Jurkat, Clone E6-1 (cell line): ENCODE results near the gene BMI1.

Source experiments
- DNase-seq: peaks from one replicate; pipeline ENCODE4 v3.0.0-alpha.2; 2011; ENCODE audit warnings: low read depth, low spot score
- H3K4me3 ChIP-seq: 2 replicates; pipeline ENCODE4 v1.5.1; 2011; ENCODE audit warnings: mild to moderate bottlenecking, low read length, control low read depth, moderate library complexity

Gene BMI1

GRCh38 chr10:22334414-22335172, 13.7 kb downstream of the BMI1 start:
- DNase-seq, result no peak
- H3K4me3 ChIP-seq, result no peak overlapping the region

GRCh38 chr10:22335173-22335933, 14.5 kb downstream of the BMI1 start:
- no peak overlapping the region for H3K4me3 ChIP-seq
- no peak for DNase-seq

GRCh38 chr10:22338185-22338900, 17.4 kb downstream of the BMI1 start:
- H3K4me3 ChIP-seq, result no peak overlapping the region
- DNase-seq, result no peak

GRCh38 chr10:22338931-22339330, 18.0 kb downstream of the BMI1 start:
- no peak overlapping the region for H3K4me3 ChIP-seq

GRCh38 chr10:22339761-22340328, 18.9 kb downstream of the BMI1 start:
- no peak for DNase-seq
- peak overlapping the region; percentile 73 for H3K4me3 ChIP-seq

More at GRCh38 chr10:22338931-22339330, 18.0 kb downstream of the BMI1 start:
- no peak for DNase-seq

- H3K4me3 ChIP-seq, result peak overlapping the region; percentile 73
- peak; percentile 90 for DNase-seq
Observed at GRCh38 chr10:22340329-22341189, 19.7 kb downstream of the BMI1 start.

GRCh38 chr10:22341190-22341925, 20.5 kb downstream of the BMI1 start:
- DNase-seq, result no peak
- H3K4me3 ChIP-seq, result peak overlapping the region; percentile 73

GRCh38 chr10:22341926-22342196, 21.0 kb downstream of the BMI1 start:
- no peak for DNase-seq
- H3K4me3 ChIP-seq, result no peak overlapping the region

GRCh38 chr10:22342421-22342820, 21.5 kb downstream of the BMI1 start:
- H3K4me3 ChIP-seq, result no peak overlapping the region
- no peak for DNase-seq

GRCh38 chr10:22343731-22344130, 22.8 kb downstream of the BMI1 start:
- H3K4me3 ChIP-seq, result no peak overlapping the region
- no peak for DNase-seq

- no peak overlapping the region for H3K4me3 ChIP-seq
- DNase-seq, result peak; percentile 76
Observed at GRCh38 chr10:22344249-22344648, 23.4 kb downstream of the BMI1 start.

- H3K4me3 ChIP-seq, result no peak overlapping the region
- no peak for DNase-seq
Observed at GRCh38 chr10:22344781-22345300, 23.9 kb downstream of the BMI1 start.

- no peak for DNase-seq
- H3K4me3 ChIP-seq, result peak within 1 kb of the TSS; percentile 44
Observed at GRCh38 chr10:22345301-22346095, 24.6 kb downstream of the BMI1 start, which contains the start of gene SPAG6. Gene SPAG6, plus strand, starts transcription at chr10:22345496. Its CDS starts 116 bp downstream, at chr10:22345612.

- DNase-seq, result no peak
- H3K4me3 ChIP-seq, result no peak overlapping the region
Observed at GRCh38 chr10:22346096-22346661, 25.3 kb downstream of the BMI1 start.

- no peak overlapping the region for H3K4me3 ChIP-seq
- DNase-seq, result no peak
Observed at GRCh38 chr10:22349755-22350154, 28.9 kb downstream of the BMI1 start.

GRCh38 chr10:22351131-22351703, 30.3 kb downstream of the BMI1 start:
- DNase-seq, result no peak
- no peak overlapping the region for H3K4me3 ChIP-seq
